HG02973 (cell line): ENCODE results near the gene C1orf35.
"Not testable (repeated sequence)": the region's sequence is repeated elsewhere in the genome, so short reads cannot be mapped to it uniquely, and the experiment has no call there.

ENCODE experiments used
- ATAC-seq: cut with Tn5 transposase; IDR thresholded peaks from one replicate; pipeline ENCODE4 v1.9.1; 2021; ENCODE audit warnings: moderate library complexity; ENCODE audit not compliant: unreplicated experiment

C1orf35 gene

GRCh38 chr1:228142701-228143136 lies 39.6 kb upstream of the C1orf35 start:
- ATAC-seq: no peak

- no peak for ATAC-seq
Measured at GRCh38 chr1:228142155-228142691, 39.1 kb upstream of the C1orf35 start.

DNA sequence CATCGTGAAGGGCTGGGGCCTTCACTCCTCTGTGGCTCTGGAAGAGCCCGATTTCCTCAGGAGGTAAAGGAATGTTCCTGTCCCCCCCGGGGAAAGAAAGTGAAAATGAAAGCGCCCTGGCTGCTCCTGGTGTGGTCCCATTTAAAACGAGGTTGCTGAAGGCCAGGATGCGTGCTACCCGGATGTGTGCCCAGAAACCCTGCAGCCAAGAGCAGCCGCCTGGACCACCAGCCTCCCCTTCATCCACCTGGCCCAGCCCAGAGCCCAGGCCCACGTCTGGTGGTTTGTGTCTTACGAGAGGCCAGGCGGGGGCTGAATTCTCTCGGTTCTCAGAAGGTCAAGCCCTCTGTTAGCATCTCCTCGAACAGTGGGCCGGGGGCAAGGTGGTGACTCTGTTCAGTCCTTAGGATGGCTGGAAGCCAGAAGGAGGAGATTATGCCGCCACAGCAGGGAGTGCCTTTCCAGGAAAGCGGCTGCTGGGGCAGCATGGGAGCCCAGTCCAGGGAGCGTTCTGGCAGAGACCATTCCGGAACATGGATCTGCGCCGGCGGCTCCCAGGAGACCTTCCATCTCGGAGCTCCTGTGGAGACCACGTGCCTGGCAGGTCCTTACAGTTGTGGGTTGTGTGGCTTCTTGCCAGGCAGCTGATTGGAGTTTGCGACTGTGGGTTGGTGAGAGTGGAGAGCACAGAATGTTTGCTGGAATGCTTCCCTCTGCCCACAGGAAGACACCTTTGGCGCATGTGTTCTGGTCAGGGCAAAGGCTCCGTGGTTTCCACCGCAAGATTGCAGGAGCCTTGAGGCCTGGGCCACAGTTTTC lies 38.3 kb upstream of the C1orf35 start:
- ATAC-seq: no peak

DNA sequence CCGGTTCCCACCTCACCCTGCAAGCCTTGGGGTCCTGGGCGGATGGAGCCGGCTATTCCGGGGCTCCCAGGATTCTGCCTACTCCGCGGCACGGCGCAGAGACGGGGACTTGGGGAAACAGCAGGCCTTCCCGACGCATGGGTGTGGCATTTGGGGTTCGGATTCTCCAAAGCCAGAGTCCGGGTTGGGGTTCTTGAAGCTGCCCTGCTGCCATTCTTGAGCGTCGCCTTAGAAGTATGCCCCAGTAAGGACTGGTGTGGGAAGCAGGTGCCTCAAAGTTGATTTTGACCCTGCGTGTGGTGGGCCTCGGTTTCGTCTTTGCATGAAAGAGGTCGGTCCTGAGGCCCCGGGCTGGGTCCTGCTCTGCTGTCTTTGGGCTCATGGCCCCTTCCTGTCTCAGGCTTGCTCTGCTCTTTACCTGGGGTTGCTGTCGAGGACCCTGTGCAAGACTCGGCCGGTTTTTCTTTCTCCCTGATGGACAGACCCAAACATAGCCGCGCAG lies 37.6 kb upstream of the C1orf35 start:
- no peak for ATAC-seq

DNA sequence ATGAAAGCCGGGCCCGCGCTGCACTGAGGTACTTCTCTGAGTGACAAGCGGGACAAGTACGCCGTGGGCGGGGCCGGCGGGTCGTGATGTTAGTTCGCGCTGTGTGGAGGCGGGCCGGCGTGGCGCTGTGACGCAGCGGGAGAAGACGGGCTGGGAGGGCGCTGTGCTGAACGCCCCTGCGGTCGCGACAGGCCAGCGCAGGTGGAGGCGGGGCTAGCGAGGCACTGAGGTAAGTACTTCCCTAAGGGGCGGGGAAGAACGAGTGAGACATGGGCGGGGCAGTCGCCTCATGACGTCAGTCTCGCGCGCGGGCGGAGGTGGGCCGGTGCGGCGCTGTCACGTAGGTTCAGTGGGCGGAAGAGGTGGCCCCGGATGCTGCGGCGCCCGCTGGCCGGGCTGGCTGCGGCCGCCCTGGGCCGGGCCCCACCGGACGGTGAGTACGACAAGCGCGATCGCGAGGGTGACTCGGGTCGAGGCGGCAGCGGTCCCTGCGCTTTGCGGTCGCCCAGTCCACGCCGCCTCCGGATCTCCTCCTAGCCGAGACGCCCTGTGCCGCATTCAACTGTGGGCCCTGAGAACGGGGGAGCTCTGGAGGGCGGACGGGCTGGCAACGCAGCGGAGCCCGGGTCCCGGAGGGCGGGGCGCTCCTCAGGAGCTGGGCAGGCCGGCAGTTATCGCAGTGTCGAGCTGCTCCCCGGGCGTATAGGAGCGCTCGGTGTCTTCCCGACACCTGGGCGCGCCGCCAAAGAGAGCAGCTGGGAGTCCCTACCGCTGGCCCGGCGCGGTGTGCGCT lies 37.0 kb upstream of the C1orf35 start, which contains the start of gene GUK1:
Gene GUK1, plus strand, starts transcription at position 349 of the 793 bp plus-strand sequence. Its CDS starts 24 bp downstream, at position 373.
- ATAC-seq: peak; percentile 89

- no peak for ATAC-seq
Measured at GRCh38 chr1:228139406-228139930, 36.3 kb upstream of the C1orf35 start.

DNA sequence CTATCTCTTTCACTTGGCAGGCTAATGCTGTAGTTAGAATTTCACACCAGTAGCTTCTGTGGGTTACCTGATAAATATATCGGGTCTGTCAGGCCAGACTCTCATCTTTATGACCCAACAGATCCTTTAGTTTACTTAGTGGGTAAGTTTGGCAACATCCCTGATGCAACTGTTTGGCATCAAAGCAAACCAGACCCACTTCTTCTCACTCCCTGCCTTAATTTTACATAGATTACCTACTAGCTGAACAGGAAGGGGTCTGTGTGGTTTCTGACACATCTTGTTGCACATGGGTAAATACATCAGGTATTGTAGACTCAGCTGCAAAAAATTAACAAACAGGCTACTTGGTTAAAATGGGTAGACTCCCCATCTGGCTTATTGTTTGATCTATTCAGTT lies 33.8 kb upstream of the C1orf35 start:
- no peak for ATAC-seq

- ATAC-seq: no peak
Measured at GRCh38 chr1:228134591-228134990, 31.5 kb upstream of the C1orf35 start.

DNA sequence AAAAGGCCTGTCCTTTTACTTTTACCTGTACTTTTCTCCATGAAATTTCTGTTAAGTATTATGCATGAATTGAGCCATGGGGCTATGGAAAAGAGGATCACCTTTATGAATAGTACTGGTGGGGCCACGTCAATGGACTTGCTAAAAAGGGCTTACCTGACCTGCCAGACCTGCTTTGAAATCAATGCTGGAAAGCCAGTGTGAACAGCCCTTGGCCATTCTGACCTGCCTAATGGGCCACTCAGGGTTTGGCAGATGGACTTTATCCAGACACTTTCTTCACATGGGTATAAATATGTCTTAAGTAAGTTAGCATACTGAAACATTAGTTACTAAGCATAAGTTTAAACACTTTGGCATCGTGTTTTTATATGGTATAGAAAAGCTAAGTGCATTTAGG lies 28.6 kb upstream of the C1orf35 start:
- no peak for ATAC-seq

GRCh38 chr1:228125185-228125584 lies 22.1 kb upstream of the C1orf35 start:
- ATAC-seq: no peak

DNA sequence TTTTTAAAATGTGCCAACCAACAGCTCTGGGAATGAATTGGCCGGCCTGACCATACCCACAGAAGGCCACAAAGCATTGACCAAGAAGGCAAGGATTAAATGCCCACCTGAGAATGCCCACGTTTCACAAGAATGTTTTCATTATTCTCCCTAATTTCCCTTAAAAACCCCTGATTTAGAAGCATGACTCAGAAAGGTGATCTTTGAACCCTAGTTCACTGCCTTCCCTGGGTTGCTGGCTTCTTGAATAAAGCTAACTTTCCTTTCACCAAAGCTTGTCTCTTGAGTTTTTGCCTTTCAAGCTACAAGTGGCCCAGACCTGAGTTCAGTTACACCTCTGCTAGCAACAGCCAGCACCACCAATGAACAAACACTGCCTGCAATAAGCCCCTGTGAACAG lies 20.4 kb upstream of the C1orf35 start:
- no peak for ATAC-seq

DNA sequence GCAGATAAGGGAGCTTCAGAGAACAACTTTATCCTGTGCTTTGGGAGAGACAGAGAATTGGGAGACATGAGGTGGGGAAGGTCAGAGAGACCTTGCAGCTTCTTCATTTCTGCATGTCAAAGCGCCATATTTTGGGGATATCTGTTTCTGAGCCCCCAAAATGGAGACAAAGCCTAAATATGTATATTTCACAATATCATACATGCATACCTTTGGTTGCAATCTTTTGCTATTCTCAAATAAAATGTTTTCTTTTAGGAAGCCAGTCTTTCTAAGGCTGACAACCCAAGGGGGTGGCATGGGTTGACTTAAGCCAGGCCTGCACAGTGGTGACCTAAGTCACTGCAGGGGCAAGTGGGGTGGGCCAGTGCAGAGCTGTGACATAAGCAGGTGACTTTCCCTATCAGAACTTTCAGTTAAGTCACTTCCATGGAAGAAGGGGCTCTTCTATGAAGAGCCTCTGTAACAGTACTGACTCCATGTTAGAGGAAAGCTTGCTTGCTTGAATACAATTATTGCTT lies 19.9 kb upstream of the C1orf35 start:
- no peak for ATAC-seq

DNA sequence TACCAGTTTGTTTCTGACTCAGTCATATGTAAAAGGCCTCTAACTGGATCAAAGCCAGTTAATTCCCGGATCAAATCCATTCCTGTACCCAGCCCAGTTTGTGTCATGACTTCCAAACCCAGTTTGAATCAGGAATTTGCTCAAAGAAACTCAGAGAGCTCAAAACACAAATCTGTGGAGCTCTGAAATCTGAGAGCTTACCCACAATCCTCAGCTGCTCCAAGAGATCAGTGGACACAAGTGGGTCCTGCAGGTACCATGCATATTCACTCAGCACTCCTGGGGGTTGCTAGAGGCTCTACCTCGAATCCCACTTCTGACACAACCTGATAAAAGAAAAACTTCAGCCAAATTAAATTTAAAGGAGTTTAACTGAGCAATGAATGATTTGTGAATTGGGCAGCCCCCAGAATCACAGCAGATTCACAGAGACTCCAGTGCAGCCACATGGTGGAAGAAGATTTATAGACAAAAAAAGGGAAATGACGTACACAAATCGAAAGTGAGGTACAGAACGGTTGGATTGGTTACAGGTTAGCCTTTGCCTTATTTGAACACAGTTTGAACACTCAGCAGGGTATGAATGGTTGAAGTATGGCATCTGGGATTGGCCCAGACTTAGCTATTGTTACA lies 17.8 kb upstream of the C1orf35 start:
- ATAC-seq: no peak

- no peak for ATAC-seq
Measured at GRCh38 chr1:228120351-228120750, 17.2 kb upstream of the C1orf35 start.

- no peak for ATAC-seq
Measured at GRCh38 chr1:228118040-228118439, 14.9 kb upstream of the C1orf35 start.

GRCh38 chr1:228117335-228117734 lies 14.2 kb upstream of the C1orf35 start:
- ATAC-seq: no peak

DNA sequence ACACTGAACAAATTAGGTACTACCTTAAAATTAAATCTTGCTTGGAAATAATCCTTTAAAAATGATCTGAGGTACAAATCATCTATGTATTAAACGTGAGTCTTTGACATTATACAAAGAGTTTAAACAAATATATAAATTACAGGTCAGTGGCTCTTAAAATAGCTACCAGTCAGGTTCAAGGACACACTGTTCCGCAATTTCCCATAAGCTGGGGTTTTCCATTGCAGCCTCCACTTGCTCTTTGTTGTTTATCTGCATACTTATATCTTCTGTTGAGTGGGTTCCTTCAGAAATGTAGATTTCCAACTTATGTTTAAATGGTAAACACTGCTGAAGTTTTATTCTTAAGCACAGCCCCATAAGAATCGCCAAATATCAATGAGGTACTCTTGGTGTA lies 11.7 kb upstream of the C1orf35 start:
- no peak for ATAC-seq

- no peak for ATAC-seq
Measured at GRCh38 chr1:228112617-228113016, 9.5 kb upstream of the C1orf35 start.

DNA sequence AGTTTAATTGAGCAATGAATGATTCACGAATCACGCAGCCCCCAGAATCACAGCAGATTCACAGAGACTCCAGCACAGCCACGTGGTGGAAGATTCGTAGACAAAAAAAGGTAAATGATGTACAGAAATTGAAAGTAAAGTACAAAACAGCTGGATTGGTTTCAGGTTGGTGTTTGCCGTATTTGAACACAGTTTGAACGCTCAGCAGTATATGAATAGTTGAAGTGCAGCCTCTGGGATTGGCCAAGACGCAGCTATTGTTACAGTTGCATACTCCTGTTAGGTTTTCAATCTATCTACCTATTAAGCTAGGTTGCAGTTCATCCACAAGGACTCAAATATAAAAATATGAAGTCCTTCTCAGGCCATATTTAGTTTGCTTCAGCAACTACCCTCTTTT lies 9.0 kb upstream of the C1orf35 start:
- ATAC-seq: no peak

DNA sequence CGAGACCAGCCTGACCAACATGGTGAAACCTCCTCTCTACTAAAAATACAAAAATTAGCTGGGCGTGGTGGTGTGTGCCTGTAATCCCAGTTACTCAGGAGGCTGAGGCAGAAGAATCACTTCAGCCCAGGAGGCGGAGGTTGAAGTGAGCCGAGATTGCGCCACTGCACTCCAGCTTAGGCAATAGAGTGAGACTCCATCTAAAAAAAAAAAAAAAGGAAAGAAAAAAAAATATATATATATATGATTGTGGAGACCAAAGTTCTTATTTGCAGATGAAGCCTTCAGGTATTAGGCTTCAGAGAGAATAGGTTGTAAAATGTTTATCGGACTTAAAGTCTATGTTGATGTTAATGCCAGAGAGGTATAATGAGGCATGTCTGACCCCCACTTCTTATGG lies 8.2 kb upstream of the C1orf35 start:
- ATAC-seq: not testable (repeated sequence)

DNA sequence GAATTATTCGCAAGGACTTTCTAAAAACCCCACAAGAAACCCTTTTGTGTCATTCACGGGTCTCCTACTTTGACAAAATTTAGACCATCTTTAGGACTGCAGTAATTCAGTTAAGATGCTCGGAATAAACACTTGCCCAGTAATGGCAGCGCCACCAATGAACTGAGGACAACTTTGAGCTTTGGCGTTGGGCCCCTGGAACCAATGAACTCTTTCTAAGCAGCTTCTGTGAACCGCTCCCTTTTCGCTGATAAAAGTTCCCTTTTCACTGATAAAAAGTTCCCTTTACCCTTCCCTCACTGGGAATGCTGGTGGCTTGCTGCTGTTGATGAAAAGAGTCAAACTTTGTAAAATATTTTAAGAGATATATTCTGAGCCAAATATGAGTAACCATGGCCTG lies 7.4 kb upstream of the C1orf35 start:
- no peak for ATAC-seq
